Natural killer cell (primary cell): Measurements from ENCODE around the gene HCN3. TPM values are rescaled to one million over a fixed set of nuclear protein-coding genes. Genes with fewer than 3 reads are reported as not detected.
"Not testable (repeated sequence)": the region's sequence is repeated elsewhere in the genome, so short reads cannot be mapped to it uniquely, and the experiment has no call there.

Experiments used
- ATAC-seq, 3 donors: fragments of 150-1000 bp in 2 of 3; fragments of 200-7000 bp in 1 of 3; cut with Tn5 transposase; 1 replicate in 1 of 3; 2 replicates in 2 of 3; pipeline ENCODE4 v1.10.0; 2021; ENCODE audit warnings: mild to moderate bottlenecking in 2 of 3, moderate library complexity in 2 of 3
- DNase-seq, 2 donors: peaks; one replicate each; pipeline versions ENCODE4 v3.0.0 to v3.0.0-alpha.2; 2013 to 2021; ENCODE audit warnings: mixed read lengths in 1 of 2
- H3K27ac ChIP-seq: one replicate; pipeline ENCODE4 v1.5.1; 2013; ENCODE audit warnings: mild to moderate bottlenecking, low read length
- H3K27me3 ChIP-seq: one replicate; pipeline ENCODE4 v1.6.1; 2013; ENCODE audit warnings: low read length; ENCODE audit not compliant: control insufficient read depth, insufficient read depth
- H3K36me3 ChIP-seq: one replicate; pipeline ENCODE4 v1.6.1; 2013; ENCODE audit warnings: low read length; ENCODE audit not compliant: control insufficient read depth, insufficient read depth
- H3K4me1 ChIP-seq: one replicate; pipeline ENCODE4 v1.6.1; 2013; ENCODE audit warnings: low read length; ENCODE audit not compliant: control insufficient read depth, insufficient read depth
- H3K4me3 ChIP-seq: one replicate; pipeline ENCODE4 v1.5.1; 2013; ENCODE audit warnings: low read length
- H3K9me3 ChIP-seq: one replicate; pipeline ENCODE4 v1.6.1; 2013; ENCODE audit warnings: low read length; ENCODE audit not compliant: control insufficient read depth, insufficient read depth
- H3K27ac Mint-ChIP-seq, 2 donors: one replicate each; pipeline ENCODE4 v1.8.0; 2022; ENCODE audit warnings: mild to moderate bottlenecking in 2 of 2, mixed read lengths in 2 of 2, moderate library complexity in 1 of 2
- H3K27me3 Mint-ChIP-seq, 2 donors: one replicate each; pipeline ENCODE4 v1.8.0; 2022; ENCODE audit warnings: low read depth in 2 of 2, mixed read lengths in 2 of 2
- H3K36me3 Mint-ChIP-seq: one replicate; pipeline ENCODE4 v1.8.0; 2022; ENCODE audit warnings: mixed read lengths
- H3K4me1 Mint-ChIP-seq, 2 donors: one replicate each; pipeline ENCODE4 v1.8.0; 2022; ENCODE audit warnings: mixed read lengths in 2 of 2
- H3K4me3 Mint-ChIP-seq: one replicate; pipeline ENCODE4 v1.8.0; 2022; ENCODE audit warnings: mild to moderate bottlenecking, moderate library complexity, mixed read lengths
- H3K9me3 Mint-ChIP-seq, 2 donors: one replicate each; pipeline ENCODE4 v1.8.0; 2022; ENCODE audit warnings: mixed read lengths in 2 of 2
- CTCF ChIP-seq: fragments of 200-600 bp; IDR thresholded peaks from one replicate; pipeline ENCODE4 v1.8.0; 2022; ENCODE audit warnings: antibody characterized with exemption
- WGBS: methylation state at CpG from one replicate; pipeline ENCODE4 v1.1.7; 2013; ENCODE audit warnings: missing lambda C conversion rate; ENCODE audit not compliant: insufficient coverage; 5-methylcytosine and 5-hydroxymethylcytosine counted together
- intact Hi-C: fragments of 100-400 bp; cut with micrococcal nuclease; formaldehyde crosslinking; loops from one replicate; pipeline ENCODE4 v1.14.2; 2022
- total RNA-seq, 4 donors: library from RNA; stranded (reverse); fragments of 120-200 nt in 1 of 4; gene quantifications; one replicate each; pipeline versions ENCODE4 v1.2.3 to v1.2.4, GENCODE V29; 2013 to 2022

The HCN3 gene
- total RNA-seq, 3 donors from 2014 or later (not counting 1 experiment from before 2014, with no cell fraction given): 2.0 to 3.4 (median 2.6) TPM

GRCh38 chr1:155326631-155327037 is 49.4 kb downstream of the HCN3 start:
- DNase-seq (no peak), ATAC-seq (no peak)
- H3K27ac Mint-ChIP-seq: peak overlapping the region; percentile 31 to 74
- Histone ChIP-seq H3K4me1 (peaks cover 23% of the 10 kb centered on the region), H3K9me3 (no peaks in the 10 kb centered on the region), H3K4me3 (no peak overlapping the region), H3K27ac (no peak overlapping the region), H3K36me3 (peaks cover 8% of the 10 kb centered on the region), H3K27me3 (no peaks in the 10 kb centered on the region)
- H3K4me1 Mint-ChIP-seq: peaks cover 7 to 27% of the 10 kb centered on the region in 2 donors
- 97% methylated on average over 7 of the region's 7 CpGs for WGBS
- peak overlapping the region; percentile 42 for H3K4me3 Mint-ChIP-seq
- no peaks in the 10 kb centered on the region for H3K27me3 Mint-ChIP-seq
- no peaks in the 10 kb centered on the region for H3K36me3 Mint-ChIP-seq
- no peaks in the 10 kb centered on the region for H3K9me3 Mint-ChIP-seq
- TF ChIP-seq CTCF: no peak
- intact Hi-C loops: no loop called here

- H3K27ac Mint-ChIP-seq: no peak overlapping the region
Measured at GRCh38 chr1:155327981-155328380, 50.7 kb downstream of the HCN3 start.

GRCh38 chr1:155328856-155329255 is 51.6 kb downstream of the HCN3 start:
- H3K4me3 Mint-ChIP-seq, H3K27me3 ChIP-seq, H3K27me3 Mint-ChIP-seq, H3K27ac Mint-ChIP-seq, H3K36me3 Mint-ChIP-seq, intact Hi-C loops, H3K27ac ChIP-seq, H3K4me3 ChIP-seq, DNase-seq, H3K9me3 ChIP-seq, ATAC-seq, H3K9me3 Mint-ChIP-seq: not testable (repeated sequence)
- Histone ChIP-seq H3K4me1 (peaks cover 12% of the 10 kb centered on the region), H3K36me3 (peaks cover 11% of the 10 kb centered on the region)
- 95% methylated on average over 6 of the region's 7 CpGs for whole genome bisulfite sequencing
- peaks cover 7 to 24% of the 10 kb centered on the region in 2 donors for H3K4me1 Mint-ChIP-seq

More at GRCh38 chr1:155327981-155328380, 50.7 kb downstream of the HCN3 start:
- H3K27ac ChIP-seq: no peak overlapping the region
- peaks cover 12% of the 10 kb centered on the region for H3K4me1 ChIP-seq
- H3K27me3 ChIP-seq: no peaks in the 10 kb centered on the region
- Mint-ChIP-seq H3K9me3 (no peaks in the 10 kb centered on the region), H3K4me3 (no peak overlapping the region), H3K36me3 (no peaks in the 10 kb centered on the region), H3K27me3 (no peaks in the 10 kb centered on the region), H3K4me1 (peaks cover 7 to 24% of the 10 kb centered on the region in 2 donors)
- intact Hi-C loops: no loop called here
- WGBS: 93% methylated on average over 4 of the region's 4 CpGs
- peaks cover 8% of the 10 kb centered on the region for H3K36me3 ChIP-seq
- H3K4me3 ChIP-seq: no peak overlapping the region
- ATAC-seq (no peak), DNase-seq (no peak)
- no peaks in the 10 kb centered on the region for H3K9me3 ChIP-seq
- TF ChIP-seq CTCF: no peak

- H3K36me3 ChIP-seq: peaks cover 17% of the 10 kb centered on the region
- intact Hi-C loops: no loop called here
- no peaks in the 10 kb centered on the region for H3K9me3 Mint-ChIP-seq
Measured at GRCh38 chr1:155329980-155330598, 52.8 kb downstream of the HCN3 start.

More at GRCh38 chr1:155329980-155330598, 52.8 kb downstream of the HCN3 start:
- Histone ChIP-seq H3K9me3 (no peaks in the 10 kb centered on the region), H3K4me3 (no peak overlapping the region), H3K4me1 (peaks cover 5% of the 10 kb centered on the region), H3K27me3 (no peaks in the 10 kb centered on the region), H3K27ac (no peak overlapping the region)
- DNase-seq: no peak
- Mint-ChIP-seq H3K27ac (no peak overlapping the region), H3K36me3 (peaks cover 7% of the 10 kb centered on the region), H3K4me1 (peaks cover 7 to 14% of the 10 kb centered on the region in 2 donors), H3K4me3 (no peak overlapping the region), H3K27me3 (no peaks in the 10 kb centered on the region)
- 94% methylated on average over 11 of the region's 11 CpGs for WGBS
- no peak for TF ChIP-seq CTCF
- no peak for ATAC-seq
